ENCODE measurements around the gene OR5AU1. TPM values are rescaled to one million over a fixed set of nuclear protein-coding genes. Genes with fewer than 3 reads are reported as not detected.

OR5AU1 gene
- total and polyA plus RNA-seq, 2 of the 13 experiments (the other 11 are each of a cell fraction or from before 2014, with no cell fraction given), result not detected

DNA sequence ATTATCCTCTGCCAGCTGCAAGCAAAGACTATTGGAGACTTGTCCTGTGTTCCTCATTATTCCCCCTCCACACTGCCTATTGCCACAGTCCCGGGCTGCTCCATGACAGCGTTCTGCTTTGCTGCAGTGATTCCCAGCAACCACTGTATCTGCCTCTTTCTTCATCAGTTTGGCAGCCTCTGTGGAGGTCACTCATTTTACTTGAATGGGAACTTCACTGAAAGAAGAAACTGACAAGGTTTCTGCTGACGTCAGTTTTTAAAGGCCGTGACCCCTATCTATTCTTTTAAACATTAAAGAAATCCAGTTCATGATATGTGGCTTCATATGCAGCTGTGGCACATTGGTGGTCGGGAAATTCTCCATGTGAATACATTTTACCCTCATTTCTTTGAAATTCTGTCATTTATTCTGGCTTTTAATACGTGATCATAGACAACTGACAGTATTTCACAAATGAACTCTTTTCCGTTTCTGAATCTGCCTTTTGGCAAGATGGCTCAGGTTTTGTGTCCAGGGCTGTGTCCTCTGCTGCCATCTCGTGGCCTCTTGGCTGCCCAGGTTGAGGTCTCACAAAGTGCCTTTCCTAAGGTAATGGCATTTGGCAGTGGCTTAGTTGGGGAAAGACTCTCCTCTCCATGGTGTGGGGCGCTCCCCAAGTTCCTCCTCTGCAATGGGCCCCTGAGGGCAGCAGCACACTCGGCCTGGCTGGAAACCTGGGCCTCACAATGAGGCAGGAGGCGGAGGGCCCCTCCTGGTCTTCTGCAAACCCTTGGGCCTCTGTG, 49.2 kb downstream of the OR5AU1 start (continued):
- TF ChIP-seq MTF2 (CRISPR knock-in tag; IDR thresholded peaks at IDR 0.05; ENCODE audit: borderline replicate concordance) (0 out of 2 replicates have a peak, but pooled peaks have one; percentile 49), SRSF4 (IDR thresholded peaks at IDR 0.05; ENCODE audit: low read depth, low read length, poor library complexity, severe bottlenecking) (no peak), ATF7 (IDR thresholded peaks at IDR 0.05) (no peak), ATF7 (CRISPR knock-in tag; IDR thresholded peaks at IDR 0.05) (no peak), SP5 (CRISPR knock-in tag; IDR thresholded peaks at IDR 0.05; ENCODE audit: borderline replicate concordance, low read depth) (peak; percentile 27; the same call in 1 of the 2 replicates), ZSCAN20 (CRISPR knock-in tag; IDR thresholded peaks at IDR 0.05; ENCODE audit: borderline replicate concordance) (0 out of 2 replicates have a peak, but pooled peaks have one; percentile 20), MED8 (CRISPR knock-in tag; IDR thresholded peaks at IDR 0.05; ENCODE audit: insufficient replicate concordance) (no peak), ZNF281 (CRISPR knock-in tag; IDR thresholded peaks at IDR 0.05; ENCODE audit: borderline replicate concordance) (peak; percentile 57; the same call in 1 of the 2 replicates), MEIS2 (CRISPR knock-in tag; IDR thresholded peaks at IDR 0.05) (peak; percentile 57; the same call in 1 of the 2 replicates), JUN (CRISPR knock-in tag; IDR thresholded peaks at IDR 0.05) (0 out of 2 replicates have a peak, but pooled peaks have one; percentile 12), ZNF616 (CRISPR knock-in tag; IDR thresholded peaks at IDR 0.05; ENCODE audit: low read depth) (0 out of 2 replicates have a peak, but pooled peaks have one; percentile 51), ATF6 (CRISPR knock-in tag; conservative IDR thresholded peaks at IDR 0.05) (0 out of 2 replicates have a peak, but pooled peaks have one; percentile 81), ZNF512B (CRISPR knock-in tag; IDR thresholded peaks at IDR 0.05; ENCODE audit: borderline replicate concordance) (peak; percentile 41; the same call in 1 of the 2 replicates)
- TF ChIP-seq, protein P1, sequence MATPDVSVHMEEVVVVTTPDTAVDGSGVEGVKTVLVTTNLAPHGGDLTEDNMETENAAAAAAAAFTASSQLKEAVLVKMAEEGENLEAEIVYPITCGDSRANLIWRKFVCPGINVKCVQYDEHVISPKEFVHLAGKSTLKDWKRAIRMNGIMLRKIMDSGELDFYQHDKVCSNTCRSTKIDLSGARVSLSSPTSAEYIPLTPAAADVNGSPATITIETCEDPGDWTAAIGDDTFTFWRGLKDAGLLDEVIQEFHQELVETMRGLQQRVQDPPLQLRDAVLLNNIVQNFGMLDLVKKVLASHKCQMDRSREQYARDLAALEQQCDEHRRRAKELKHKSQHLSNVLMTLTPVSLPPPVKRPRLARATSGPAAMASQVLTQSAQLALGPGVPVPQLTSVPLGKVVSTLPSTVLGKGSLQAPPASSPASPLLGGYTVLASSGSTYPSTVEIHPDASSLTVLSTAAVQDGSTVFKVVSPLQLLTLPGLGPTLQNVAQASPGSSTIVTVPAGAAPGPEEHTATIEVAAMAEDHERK (CRISPR knock-in tag; IDR thresholded peaks at IDR 0.05; ENCODE audit: low read depth), result 0 out of 2 replicates have a peak, but pooled peaks have one; percentile 15
- TF ChIP-seq, protein P2, sequence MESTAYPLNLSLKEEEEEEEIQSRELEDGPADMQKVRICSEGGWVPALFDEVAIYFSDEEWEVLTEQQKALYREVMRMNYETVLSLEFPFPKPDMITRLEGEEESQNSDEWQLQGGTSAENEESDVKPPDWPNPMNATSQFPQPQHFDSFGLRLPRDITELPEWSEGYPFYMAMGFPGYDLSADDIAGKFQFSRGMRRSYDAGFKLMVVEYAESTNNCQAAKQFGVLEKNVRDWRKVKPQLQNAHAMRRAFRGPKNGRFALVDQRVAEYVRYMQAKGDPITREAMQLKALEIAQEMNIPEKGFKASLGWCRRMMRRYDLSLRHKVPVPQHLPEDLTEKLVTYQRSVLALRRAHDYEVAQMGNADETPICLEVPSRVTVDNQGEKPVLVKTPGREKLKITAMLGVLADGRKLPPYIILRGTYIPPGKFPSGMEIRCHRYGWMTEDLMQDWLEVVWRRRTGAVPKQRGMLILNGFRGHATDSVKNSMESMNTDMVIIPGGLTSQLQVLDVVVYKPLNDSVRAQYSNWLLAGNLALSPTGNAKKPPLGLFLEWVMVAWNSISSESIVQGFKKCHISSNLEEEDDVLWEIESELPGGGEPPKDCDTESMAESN (CRISPR knock-in tag; conservative IDR thresholded peaks at IDR 0.05), result 0 out of 2 replicates have a peak, but pooled peaks have one; percentile 27
